ENCODE results near the gene UBE2O. TPM values are rescaled to one million over a fixed set of nuclear protein-coding genes. Genes with fewer than 3 reads are reported as not detected.

Gene UBE2O
- total RNA-seq, 4 donors from 2014 or later, result 20.5 to 75.1 (median 31.6) TPM

DNA sequence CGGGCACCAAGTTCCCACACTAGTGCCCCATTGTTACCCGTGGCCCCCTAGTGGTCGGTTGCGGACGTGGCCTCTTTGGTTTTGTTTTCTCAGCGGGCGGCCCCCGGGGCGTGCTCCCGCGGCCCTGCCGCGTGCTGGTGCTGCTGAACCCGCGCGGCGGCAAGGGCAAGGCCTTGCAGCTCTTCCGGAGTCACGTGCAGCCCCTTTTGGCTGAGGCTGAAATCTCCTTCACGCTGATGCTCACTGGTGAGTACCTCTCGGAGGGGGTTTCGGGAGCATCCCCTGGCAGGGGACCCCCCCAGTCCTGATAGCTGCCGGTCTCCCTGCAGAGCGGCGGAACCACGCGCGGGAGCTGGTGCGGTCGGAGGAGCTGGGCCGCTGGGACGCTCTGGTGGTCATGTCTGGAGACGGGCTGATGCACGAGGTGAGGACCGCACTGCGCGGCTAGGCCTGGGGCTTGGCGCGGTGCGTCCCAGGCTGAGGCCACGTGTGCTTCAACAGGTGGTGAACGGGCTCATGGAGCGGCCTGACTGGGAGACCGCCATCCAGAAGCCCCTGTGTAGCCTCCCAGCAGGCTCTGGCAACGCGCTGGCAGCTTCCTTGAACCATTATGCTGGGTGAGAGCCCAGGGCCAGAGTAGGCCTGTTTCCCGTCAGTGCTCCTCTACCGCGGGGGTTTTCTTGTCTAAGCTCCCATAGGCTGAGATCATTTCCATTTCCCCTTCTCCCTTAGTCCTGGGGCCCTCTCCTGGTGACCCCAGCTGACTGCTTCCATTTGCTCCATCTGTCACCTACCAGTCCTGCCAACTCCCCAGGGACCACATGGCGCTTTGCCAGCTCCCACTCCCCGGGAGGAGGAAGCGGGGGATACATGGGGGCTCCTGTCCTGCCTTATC is 66.8 kb downstream of the UBE2O start:
- H3K4me3 ChIP-seq, result peak overlapping the region; percentile 50 to 76 (median 67)
- no peaks in the 10 kb centered on the region for H3K27me3 ChIP-seq
- no peaks in the 10 kb centered on the region for H3K9me3 ChIP-seq
- TF ChIP-seq, protein P1, sequence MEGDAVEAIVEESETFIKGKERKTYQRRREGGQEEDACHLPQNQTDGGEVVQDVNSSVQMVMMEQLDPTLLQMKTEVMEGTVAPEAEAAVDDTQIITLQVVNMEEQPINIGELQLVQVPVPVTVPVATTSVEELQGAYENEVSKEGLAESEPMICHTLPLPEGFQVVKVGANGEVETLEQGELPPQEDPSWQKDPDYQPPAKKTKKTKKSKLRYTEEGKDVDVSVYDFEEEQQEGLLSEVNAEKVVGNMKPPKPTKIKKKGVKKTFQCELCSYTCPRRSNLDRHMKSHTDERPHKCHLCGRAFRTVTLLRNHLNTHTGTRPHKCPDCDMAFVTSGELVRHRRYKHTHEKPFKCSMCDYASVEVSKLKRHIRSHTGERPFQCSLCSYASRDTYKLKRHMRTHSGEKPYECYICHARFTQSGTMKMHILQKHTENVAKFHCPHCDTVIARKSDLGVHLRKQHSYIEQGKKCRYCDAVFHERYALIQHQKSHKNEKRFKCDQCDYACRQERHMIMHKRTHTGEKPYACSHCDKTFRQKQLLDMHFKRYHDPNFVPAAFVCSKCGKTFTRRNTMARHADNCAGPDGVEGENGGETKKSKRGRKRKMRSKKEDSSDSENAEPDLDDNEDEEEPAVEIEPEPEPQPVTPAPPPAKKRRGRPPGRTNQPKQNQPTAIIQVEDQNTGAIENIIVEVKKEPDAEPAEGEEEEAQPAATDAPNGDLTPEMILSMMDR (IDR thresholded peaks at IDR 0.05), result peak; percentile 77 to 95 (median 82)
- no peak for TF ChIP-seq POLR2A (IDR thresholded peaks at IDR 0.05)
- peak; percentile 79 to 92 (median 86) for DNase-seq
- peaks cover 0 to 9% (median 0%) of the 10 kb centered on the region in 3 donors for H3K36me3 ChIP-seq
- peaks cover 3 to 41% (median 20%) of the 10 kb centered on the region in 4 donors for H3K4me1 ChIP-seq
- peak overlapping the region in 1 of 4 donors; percentile 12 for H3K27ac ChIP-seq

DNA sequence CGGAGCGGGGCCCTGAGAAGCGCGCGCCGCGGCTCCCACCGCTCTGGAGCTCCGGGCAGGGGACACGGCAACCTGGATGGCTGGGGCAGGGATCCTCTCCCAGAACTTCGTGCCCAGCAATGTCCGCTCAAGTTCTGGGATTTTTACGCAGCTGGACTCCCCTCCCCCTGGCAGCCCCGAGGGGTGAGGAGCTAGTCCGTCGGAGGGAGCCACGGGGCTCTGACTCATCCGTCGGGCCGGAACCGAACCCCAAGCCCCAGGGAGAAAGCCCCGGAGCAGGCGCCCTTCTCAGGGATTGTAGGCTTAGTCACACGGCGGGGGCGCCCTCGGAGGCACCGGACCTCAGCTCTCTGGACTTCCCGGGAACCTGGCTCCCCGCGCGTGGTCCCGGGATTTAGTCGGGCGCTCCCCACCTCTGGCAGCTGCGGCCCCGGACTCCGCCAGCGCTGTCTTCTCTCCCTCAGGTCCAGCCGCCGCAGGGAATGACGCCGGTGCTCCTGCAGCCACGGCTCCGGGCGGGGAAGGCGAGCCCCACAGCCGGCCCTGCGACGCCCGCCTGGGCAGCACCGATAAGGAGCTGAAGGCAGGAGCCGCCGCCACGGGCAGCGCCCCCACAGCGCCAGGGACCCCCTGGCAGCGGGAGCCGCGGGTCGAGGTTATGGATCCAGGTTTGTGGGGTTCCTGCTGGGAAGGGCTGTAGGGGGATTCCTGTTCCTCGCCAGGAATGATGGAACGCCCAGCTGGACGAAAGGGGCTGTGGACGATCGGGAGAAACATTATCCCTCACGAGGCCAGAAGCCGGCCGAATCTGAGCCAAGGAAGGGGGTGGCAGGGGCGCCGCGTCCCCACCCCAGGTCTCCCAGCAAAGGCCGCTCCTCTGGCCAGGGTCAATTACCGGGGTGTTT is 67.7 kb downstream of the UBE2O start:
- Histone ChIP-seq H3K27me3 (no peaks in the 10 kb centered on the region), H3K36me3 (no peaks in the 10 kb centered on the region), H3K27ac (peak overlapping the region; percentile 60 to 79 (median 72)), H3K9me3 (no peaks in the 10 kb centered on the region), H3K4me3 (peak overlapping the region; percentile 50 to 76 (median 67)), H3K4me1 (peaks cover 3 to 41% (median 20%) of the 10 kb centered on the region in 4 donors)
- DNase-seq, result peak in 2 of 3 donors; percentile 60 to 61
- TF ChIP-seq, protein P1 (IDR thresholded peaks at IDR 0.05), result no peak
- no peak for TF ChIP-seq POLR2A (IDR thresholded peaks at IDR 0.05)

DNA sequence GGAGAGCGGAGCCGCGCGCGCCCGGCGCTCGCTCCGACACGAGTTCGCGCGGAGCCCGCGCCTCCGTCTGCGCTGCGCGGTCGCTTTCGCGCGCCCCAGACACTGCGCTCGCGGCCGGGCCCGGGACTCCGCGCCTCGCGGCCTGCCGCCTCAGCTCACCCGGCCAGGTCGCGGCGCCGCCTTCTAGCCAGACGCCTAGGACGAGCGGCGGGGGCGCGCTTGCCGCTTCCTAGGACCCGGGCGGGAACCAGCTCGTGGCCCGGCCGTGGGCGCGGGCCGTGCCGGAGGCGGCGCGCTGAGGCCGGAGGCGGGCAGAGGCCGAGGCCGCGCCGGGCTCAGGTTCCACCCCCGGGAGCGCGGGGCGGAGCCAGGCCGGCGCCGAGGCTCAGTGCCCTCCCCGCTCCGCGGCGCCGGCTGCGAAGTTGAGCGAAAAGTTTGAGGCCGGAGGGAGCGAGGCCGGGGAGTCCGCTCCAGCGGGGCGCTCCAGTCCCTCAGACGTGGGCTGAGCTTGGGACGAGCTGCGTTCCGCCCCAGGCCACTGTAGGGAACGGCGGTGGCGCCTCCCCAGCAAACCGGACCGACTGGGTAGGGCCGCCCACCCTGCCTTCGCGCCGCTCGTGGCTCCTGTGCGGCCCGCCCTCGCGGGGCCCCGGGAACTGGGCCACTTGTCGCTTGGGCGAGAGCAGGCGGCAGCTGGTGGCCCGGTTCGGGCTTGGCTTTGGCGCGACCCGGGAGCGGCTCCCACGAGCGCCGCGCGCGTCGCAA is 68.5 kb downstream of the UBE2O start, which contains the start of gene SPHK1:
Gene SPHK1 (plus strand): TSS at position 388 of the 765 bp plus-strand sequence. CDS start 1,036 bp downstream, outside the sequence.
- H3K27ac ChIP-seq, result peak within 1 kb of the TSS; percentile 60 to 79 (median 72)

DNA sequence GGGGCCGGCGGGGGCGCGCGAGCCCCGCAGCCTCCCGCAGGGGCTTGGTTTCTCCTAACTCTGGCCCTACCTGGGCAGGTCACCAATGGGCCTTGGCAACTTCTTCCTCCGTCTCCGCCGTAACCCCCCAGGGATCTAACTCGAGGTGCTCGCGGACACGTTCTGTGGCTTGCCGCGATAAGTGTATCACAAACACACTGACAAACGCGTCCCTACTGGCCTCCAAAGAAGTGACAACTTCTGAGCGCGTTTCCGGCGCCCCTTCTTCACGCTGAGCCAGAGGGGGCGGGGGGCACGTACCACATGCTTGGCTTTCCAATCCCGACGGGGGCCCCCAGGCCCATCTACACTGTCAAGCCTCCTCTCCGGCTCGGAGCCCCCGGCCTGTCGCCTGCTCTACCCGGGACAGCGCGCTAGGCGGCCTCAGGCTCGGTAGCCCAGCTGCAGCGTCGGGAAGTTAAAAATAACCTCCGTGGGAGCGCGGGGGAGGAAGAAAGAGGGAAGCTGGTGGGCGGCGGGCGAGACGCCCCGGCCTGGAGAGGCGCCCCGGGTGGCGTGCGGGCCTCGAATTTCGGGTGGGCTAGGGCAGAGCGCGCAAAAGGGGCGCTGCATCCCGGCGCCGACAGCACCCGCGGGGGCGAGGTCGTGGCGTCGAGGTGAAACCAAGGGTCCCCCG is 69.3 kb downstream of the UBE2O start:
- Histone ChIP-seq H3K36me3 (no peaks in the 10 kb centered on the region), H3K27me3 (no peaks in the 10 kb centered on the region), H3K4me3 (peak overlapping the region; percentile 50 to 76 (median 67)), H3K27ac (peak overlapping the region; percentile 60 to 79 (median 72)), H3K9me3 (no peaks in the 10 kb centered on the region), H3K4me1 (peaks cover 3 to 41% (median 20%) of the 10 kb centered on the region in 4 donors)
- peak; percentile 38 to 61 (median 56) for DNase-seq
- TF ChIP-seq, protein P1 (IDR thresholded peaks at IDR 0.05), result peak in 2 of 6 experiments; percentile 14 to 29
- TF ChIP-seq POLR2A (IDR thresholded peaks at IDR 0.05), result no peak

More for the DNA sequence above, 68.5 kb downstream of the UBE2O start, which contains the start of gene SPHK1:
- Histone ChIP-seq H3K27me3 (no peaks in the 10 kb centered on the region), H3K4me1 (peaks cover 3 to 41% (median 20%) of the 10 kb centered on the region in 4 donors), H3K9me3 (no peaks in the 10 kb centered on the region), H3K4me3 (peak within 1 kb of the TSS; percentile 50 to 76 (median 67)), H3K36me3 (no peaks in the 10 kb centered on the region)
- no peak for TF ChIP-seq POLR2A (IDR thresholded peaks at IDR 0.05)
- TF ChIP-seq, protein P1 (IDR thresholded peaks at IDR 0.05), result no peak
- peak; percentile 40 to 83 (median 81) for DNase-seq

All from Peyer's patch (tissue), 4 donors.